Lung microvascular endothelial cell (primary cell): Measurements from ENCODE around the gene SBK2. TPM values are rescaled to one million over a fixed set of nuclear protein-coding genes. Genes with fewer than 3 reads are reported as not detected.

Source experiments
- DNase-seq, 2 donors: peaks; one replicate each; pipeline versions ENCODE4 v3.0.0 to v3.0.0-alpha.2; 2010; ENCODE audit warnings: low read depth in 2 of 2
- total RNA-seq: library from RNA; depleted of rRNA; stranded (reverse); fragments of >200 nt; gene quantifications from 2 replicates; pipeline ENCODE4 v1.2.1, GENCODE V29; 2014

The SBK2 gene
- total RNA-seq, 1 donor from 2014 or later = not detected

GRCh38 chr19:55554741-55555152 is 17.8 kb upstream of the SBK2 start:
- no peak for DNase-seq

- DNase-seq = no peak
These were observed 17.4 kb upstream of the SBK2 start for GRCh38 chr19:55554302-55554701.

- no peak for DNase-seq
These were observed 16.6 kb upstream of the SBK2 start for GRCh38 chr19:55553217-55554182.

GRCh38 chr19:55552620-55553019 is 15.7 kb upstream of the SBK2 start:
- no peak for DNase-seq

- no peak for DNase-seq
These were observed 15.3 kb upstream of the SBK2 start for GRCh38 chr19:55552206-55552605.

GRCh38 chr19:55550321-55550650 is 13.4 kb upstream of the SBK2 start:
- DNase-seq = no peak

- peak; percentile 74 to 82 for DNase-seq
These were observed 12.8 kb upstream of the SBK2 start for GRCh38 chr19:55549500-55550320.

- peak; percentile 93 to 98 for DNase-seq
These were observed 10.1 kb upstream of the SBK2 start for GRCh38 chr19:55546822-55547614.

- DNase-seq = no peak
These were observed 9.1 kb upstream of the SBK2 start for GRCh38 chr19:55546011-55546410.

- no peak for DNase-seq
These were observed 8.5 kb upstream of the SBK2 start, which contains the start of gene SBK3 for GRCh38 chr19:55545443-55545842. Gene SBK3 (minus strand): TSS chr19:55545543. CDS start chr19:55545543, 0 bp downstream.

- DNase-seq = no peak
These were observed 8.0 kb upstream of the SBK2 start for GRCh38 chr19:55544776-55545439.

GRCh38 chr19:55544014-55544413 is 7.1 kb upstream of the SBK2 start:
- DNase-seq = no peak

GRCh38 chr19:55543567-55543966 is 6.6 kb upstream of the SBK2 start:
- DNase-seq = no peak

GRCh38 chr19:55542292-55542855 is 5.4 kb upstream of the SBK2 start:
- no peak for DNase-seq

- DNase-seq = no peak
These were observed 4.2 kb upstream of the SBK2 start for GRCh38 chr19:55541091-55541490.

GRCh38 chr19:55540619-55541018 is 3.7 kb upstream of the SBK2 start:
- no peak for DNase-seq

- DNase-seq = no peak
These were observed 2.4 kb upstream of the SBK2 start for GRCh38 chr19:55539090-55539984.

- no peak for DNase-seq
These were observed 1.2 kb upstream of the SBK2 start for GRCh38 chr19:55538132-55538531.

GRCh38 chr19:55537741-55538111 is 793 bp upstream of the SBK2 start:
- no peak for DNase-seq

- no peak for DNase-seq
These were observed 567 bp downstream of the SBK2 start for GRCh38 chr19:55536366-55536765.
